HG03139 (cell line): ENCODE results near the gene ISLR.

Experiments
- ATAC-seq: cut with Tn5 transposase; IDR thresholded peaks from one replicate; pipeline ENCODE4 v1.9.1; 2021; ENCODE audit not compliant: unreplicated experiment

ISLR gene, protein sequence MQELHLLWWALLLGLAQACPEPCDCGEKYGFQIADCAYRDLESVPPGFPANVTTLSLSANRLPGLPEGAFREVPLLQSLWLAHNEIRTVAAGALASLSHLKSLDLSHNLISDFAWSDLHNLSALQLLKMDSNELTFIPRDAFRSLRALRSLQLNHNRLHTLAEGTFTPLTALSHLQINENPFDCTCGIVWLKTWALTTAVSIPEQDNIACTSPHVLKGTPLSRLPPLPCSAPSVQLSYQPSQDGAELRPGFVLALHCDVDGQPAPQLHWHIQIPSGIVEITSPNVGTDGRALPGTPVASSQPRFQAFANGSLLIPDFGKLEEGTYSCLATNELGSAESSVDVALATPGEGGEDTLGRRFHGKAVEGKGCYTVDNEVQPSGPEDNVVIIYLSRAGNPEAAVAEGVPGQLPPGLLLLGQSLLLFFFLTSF

DNA sequence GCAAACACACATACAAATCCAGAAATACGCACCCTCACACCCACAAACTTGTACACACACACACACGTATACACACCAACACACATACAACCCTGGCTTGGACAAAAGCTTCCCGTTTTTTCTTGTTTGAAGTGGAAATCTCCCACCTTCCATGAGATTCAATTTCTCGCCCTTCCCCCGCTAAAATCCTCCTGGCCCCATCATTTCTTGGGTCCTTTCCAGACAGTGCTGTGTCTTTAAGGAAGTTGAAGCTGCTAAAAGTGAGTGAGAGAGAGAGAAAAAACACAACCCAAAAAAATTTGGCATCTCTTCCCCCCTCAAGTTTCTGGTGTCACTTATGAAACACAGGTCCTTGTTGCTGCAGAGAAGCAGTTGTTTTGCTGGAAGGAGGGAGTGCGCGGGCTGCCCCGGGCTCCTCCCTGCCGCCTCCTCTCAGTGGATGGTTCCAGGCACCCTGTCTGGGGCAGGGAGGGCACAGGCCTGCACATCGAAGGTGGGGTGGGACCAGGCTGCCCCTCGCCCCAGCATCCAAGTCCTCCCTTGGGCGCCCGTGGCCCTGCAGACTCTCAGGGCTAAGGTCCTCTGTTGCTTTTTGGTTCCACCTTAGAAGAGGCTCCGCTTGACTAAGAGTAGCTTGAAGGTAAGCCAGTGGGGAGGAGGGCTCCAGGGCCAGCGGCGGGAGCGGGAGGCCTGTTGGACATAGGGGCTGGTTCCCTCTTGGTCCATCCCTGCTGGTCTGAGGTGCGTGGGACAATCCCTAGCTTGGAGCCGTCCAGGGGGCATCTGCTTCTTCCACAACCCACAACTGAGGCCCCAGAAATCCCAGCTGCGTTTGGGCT is at the start of gene ISLR:
TSS of gene ISLR (plus strand) at position 331 of the 839 bp plus-strand sequence. CDS start 1,149 bp downstream, outside the sequence.
- ATAC-seq: no peak

DNA sequence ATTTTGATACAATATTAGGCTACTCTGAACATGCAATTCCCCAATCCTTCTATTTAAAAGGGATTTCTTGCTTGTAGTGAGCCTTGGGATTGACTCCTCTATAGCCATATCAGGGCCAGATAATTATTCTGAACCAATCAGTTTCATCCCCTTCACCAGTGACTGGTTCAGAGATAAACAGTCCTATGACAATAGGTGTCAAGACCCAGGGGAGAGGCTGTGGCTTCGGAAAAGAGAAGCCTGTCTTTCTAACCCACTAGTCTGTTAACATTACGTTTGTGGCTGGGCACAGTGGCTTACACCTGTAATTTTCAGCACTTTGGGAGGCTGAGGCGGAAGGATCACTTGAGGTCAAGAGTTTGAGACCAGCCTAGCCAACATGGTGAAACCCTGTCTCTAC is 49.3 kb upstream of the ISLR start:
- no peak for ATAC-seq

DNA sequence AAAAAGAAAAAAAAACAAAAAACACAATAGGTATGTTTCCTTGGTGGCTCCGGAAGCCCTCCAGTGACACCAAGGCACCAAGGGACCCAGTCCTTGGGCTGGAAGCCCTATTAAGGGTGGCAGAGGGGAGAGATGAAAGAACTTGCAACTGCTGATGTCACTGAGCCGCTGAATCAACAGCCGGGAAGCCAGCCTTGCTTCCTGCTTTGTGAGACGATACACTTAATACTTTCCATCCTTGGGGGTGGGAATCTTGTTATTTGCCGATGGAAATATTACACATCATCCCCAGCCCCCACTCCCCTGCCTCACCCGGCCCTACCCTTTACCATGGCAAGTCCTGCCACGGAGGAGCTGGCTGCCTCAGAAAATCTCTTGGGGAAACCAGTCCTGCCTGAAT is 48.8 kb upstream of the ISLR start:
- no peak for ATAC-seq

DNA sequence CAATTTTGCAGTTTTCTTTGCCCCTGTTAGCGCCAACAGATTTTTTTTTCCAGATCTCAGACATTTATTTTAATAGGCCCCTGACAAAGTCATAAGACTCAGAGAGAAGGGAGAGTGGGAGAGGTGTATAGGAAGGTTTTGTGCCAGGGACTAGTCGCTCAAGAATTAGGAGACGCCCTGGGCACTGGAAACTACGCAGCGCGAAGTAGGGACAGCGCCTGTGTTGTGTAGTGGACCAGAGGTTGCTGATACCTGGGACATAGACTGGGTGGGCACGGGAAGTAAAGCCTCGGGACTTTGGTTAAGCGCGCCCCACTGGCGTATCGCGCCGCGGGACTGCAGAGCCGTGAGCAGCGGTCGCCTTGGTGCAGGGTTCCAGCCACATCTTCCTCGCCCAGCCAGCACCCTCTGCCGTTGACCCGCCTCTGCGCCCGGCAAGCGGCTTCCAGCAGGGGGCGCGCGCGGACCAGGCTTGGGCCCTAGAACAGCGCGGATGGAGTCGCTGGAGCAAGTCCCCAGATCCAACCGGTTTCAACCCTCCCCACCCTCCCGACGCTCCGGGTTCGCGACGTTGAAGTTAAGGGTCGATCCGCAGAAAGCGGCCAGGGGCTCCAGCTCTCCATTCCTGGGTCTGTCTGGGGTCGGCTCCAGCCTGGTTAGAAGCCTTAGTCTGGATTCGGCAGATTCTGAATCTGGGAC is 46.1 kb upstream of the ISLR start:
- ATAC-seq: no peak

DNA sequence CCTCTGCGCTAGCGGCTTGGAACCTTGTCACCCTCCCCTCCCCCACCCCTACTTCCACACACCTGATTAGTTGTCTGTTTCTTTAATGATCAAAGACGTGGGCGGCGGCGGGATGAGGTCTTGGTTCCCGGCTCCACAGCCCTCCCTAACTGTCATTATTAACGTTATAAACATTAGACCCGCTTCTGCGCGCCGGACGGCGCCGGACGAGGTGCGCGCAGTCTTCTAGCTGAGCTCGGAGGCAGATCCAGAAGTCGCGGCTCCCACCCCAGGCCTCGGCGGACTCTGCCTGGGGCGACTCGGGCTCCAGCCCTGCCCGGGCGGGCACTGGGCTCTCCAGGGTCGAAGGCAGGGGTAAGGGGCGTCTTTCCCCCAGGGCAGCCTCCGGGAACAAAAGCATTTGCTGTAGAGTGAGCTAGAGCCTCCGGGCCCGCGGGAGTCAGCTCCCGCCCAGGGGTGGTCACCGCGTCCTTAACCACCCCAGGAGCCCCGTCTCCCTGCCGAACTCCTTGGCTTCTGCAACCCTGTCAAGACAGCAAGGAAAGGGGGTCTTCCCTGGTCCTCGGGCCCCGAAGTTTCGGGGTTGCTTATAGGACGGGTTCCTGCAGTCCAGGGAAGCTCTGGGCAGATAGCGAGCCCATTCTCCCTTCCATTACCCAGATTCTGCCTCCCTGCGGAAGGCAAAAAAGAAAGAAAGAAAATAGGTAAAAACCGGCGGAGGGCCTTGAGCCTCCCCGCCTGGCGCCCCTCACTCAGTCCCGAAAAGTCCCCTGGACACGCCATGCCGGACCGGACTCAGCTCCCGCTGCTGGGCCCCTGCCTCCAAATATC is 45.3 kb upstream of the ISLR start:
- no peak for ATAC-seq

DNA sequence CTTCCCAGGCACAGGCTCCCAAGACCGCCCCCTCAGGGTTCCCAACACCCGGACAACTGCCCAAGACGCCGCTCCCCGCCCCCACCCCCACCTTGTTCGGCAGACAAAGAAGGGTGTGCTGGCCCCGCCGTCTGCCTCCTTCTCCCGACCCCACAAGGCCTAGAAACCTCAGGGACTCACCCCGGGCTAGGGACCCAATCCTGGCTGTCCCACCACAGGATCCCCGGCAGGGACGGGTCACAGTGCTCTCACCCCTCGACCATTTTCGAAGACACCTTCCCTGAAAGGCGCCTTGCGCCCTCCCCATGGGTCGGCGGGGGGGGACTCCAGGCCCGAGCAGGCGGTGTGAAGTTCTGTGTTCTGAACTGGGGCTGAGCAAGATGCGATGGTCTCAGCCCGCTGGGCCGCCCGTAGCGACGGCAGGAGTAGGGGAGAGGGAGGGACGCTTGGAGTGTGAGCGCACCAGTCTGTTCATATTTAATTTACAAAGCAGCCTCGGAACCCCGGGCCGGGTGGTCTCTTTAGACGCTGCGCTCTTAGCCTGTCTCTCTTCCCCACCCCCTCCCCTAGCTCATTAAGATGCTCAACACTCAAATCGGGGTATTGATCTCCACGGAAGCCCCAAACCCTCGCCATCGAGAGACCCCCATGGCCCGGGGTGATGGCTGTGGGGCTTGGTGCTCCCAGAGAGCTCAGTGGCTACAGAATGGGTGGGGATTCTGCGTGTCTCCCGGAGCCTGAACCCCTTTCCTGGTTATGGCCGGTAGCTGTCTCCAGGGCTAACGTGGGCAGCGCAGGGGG is 44.5 kb upstream of the ISLR start:
- ATAC-seq: no peak

DNA sequence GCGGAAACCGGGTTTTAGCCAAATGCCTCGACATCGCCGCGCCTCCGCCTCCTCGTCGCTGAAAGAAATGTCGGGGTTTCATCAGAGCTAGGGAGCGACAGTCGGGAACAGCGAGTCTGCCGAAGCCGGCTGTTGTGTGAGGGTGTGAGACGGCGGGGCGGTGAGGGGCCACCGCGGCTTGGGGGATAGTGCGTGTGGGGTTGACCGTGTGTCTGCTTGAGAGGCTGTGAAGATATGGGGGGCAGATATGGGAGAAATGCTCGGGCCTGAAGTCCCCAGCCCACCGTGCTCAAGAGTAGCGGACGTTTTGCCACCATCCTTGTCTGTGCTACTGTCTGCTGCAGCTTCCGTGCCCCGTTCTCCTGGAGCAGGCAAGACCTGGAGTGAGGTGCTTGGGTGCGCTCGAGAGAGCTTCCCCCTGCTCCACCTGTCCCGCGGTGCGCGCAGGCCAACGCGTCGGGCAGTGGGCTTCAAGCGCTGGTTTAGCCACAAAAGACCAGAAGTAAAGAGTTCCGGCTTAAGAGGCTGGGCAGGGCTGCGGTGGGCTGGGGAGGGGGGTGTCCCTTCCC is 43.8 kb upstream of the ISLR start:
- no peak for ATAC-seq

DNA sequence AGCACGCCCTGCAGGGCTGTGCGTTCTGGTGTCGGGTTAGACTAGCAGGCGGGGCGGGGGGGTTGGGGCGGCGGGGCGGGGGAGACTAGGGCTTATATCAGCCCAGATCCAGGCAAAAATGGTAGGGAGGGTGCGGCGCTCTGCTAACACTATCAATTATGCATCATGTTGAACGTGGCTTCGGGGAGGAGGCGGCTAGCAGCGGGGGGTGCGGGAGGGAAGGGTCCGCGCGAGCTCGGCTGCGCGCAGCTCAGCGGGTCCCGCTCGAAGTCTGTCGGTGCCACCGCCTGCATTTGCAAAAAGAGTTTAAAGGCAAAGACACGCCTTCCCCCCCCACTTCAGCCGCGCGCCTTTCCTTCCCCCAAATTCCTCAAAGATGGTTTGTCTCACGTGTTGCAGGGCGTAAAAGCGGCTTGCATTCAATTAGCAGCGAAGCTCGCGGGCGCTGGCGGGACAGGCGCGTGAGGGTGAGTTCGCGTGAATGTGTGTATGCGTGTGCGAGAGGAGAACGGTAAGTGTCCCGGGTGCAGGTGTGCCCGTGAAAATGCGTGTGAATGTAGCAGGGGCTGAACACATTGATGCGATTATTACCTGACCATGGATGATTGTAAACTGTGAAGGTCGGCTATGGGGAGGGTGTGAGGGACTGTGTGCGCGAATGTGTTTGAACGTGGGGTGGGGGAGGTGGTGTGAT is 43.2 kb upstream of the ISLR start, which contains the start of gene ISLR2:
TSS of gene ISLR2 (plus strand) at position 432 of the 694 bp plus-strand sequence. CDS start 2,169 bp downstream, outside the sequence.
- no peak for ATAC-seq

DNA sequence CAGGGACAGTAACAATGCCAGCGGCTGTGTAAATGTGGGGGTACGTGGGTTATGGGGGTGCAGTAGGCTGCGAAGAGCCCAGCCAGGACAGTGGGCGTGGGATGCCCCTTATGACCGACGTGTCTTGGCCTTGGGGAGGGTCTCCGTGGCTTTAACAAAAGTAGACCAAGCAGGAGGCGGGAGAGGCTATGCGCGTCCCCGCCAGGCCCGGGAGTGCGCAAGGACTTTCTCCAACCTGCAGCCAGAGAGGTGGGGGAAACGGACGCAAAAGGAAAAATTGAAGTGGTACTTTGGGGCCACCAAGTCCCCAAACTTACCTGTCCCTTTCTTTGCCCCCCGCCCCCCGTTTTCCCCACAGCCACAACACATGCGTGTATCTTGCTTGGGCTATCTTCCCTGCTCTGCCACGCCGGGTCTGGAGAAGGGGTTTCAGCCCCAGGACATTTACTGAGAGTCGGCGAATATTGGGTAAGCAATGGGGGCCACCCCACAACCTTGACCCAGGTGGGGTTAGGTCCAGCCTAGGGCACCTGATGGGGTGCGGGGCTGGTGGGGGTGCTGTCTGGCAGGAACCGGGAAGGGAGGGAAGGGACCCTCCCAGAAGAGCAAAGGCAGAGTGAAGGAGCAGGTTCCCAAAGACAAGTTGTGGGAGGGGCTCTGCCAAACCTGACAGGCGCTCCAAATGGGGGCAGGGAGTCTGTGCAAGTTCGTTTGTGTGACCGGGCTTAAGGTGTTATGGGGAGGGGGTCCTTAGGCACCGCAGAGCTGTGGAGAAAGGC is 42.5 kb upstream of the ISLR start:
- ATAC-seq: no peak

DNA sequence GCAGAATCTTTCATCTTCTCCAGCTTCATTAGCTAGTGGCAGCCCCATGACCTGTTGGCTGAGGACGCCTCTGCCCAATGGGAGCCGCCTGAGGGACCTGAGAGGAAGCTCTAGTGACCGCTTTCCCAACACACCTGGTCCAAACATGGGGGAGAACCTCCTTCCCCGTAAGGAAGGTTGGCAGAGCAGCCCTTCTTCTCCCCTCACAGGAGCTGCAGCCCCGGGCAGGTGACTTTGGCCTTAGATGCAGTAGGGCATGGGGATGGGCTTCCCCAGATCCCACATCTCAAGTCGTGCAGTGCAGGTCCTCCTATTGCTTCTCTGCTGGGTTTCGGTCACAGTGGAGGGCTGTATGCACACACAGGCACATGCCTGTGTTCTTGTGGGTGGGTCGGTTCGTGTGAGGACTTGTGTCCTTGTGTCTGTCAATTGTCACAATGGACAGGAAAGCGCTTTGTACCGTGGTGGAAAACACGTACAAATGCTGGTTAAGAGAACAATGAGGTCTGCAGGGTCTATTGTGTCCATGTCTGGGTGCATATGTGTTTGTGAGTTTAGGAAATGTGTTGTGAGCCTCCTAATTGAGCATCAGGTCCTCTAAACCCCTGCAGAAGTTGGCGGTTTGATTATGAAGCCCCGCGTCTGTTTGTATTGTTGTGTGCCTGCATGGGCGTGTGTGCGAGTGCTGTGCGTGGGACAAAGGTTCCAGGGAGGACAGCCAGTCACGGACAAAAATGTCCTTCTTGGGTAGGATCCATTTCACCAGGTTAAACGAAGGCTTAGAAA is 41.7 kb upstream of the ISLR start:
- ATAC-seq: no peak

DNA sequence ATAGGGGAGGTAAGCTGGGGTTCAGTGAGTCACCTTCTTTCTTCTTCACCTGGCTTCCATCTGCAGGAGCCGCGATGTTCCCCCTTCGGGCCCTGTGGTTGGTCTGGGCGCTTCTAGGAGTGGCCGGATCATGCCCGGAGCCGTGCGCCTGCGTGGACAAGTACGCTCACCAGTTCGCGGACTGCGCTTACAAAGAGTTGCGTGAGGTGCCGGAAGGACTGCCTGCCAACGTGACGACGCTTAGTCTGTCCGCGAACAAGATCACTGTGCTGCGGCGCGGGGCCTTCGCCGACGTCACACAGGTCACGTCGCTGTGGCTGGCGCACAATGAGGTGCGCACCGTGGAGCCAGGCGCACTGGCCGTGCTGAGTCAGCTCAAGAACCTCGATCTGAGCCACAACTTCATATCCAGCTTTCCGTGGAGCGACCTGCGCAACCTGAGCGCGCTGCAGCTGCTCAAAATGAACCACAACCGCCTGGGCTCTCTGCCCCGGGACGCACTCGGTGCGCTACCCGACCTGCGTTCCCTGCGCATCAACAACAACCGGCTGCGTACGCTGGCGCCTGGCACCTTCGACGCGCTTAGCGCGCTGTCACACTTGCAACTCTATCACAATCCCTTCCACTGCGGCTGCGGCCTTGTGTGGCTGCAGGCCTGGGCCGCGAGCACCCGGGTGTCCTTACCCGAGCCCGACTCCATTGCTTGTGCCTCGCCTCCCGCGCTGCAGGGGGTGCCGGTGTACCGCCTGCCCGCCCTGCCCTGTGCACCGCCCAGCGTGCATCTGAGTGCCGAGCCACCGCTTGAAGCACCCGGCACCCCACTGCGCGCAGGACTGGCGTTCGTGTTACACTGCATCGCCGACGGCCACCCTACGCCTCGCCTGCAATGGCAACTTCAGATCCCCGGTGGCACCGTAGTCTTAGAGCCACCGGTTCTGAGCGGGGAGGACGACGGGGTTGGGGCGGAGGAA is 40.5 kb upstream of the ISLR start:
- ATAC-seq: no peak

DNA sequence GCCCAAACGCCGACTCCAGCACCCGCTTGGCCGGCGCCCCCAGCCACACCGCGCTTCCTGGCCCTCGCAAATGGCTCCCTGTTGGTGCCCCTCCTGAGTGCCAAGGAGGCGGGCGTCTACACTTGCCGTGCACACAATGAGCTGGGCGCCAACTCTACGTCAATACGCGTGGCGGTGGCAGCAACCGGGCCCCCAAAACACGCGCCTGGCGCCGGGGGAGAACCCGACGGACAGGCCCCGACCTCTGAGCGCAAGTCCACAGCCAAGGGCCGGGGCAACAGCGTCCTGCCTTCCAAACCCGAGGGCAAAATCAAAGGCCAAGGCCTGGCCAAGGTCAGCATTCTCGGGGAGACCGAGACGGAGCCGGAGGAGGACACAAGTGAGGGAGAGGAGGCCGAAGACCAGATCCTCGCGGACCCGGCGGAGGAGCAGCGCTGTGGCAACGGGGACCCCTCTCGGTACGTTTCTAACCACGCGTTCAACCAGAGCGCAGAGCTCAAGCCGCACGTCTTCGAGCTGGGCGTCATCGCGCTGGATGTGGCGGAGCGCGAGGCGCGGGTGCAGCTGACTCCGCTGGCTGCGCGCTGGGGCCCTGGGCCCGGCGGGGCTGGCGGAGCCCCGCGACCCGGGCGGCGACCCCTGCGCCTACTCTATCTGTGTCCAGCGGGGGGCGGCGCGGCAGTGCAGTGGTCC is 39.7 kb upstream of the ISLR start:
- ATAC-seq: no peak

DNA sequence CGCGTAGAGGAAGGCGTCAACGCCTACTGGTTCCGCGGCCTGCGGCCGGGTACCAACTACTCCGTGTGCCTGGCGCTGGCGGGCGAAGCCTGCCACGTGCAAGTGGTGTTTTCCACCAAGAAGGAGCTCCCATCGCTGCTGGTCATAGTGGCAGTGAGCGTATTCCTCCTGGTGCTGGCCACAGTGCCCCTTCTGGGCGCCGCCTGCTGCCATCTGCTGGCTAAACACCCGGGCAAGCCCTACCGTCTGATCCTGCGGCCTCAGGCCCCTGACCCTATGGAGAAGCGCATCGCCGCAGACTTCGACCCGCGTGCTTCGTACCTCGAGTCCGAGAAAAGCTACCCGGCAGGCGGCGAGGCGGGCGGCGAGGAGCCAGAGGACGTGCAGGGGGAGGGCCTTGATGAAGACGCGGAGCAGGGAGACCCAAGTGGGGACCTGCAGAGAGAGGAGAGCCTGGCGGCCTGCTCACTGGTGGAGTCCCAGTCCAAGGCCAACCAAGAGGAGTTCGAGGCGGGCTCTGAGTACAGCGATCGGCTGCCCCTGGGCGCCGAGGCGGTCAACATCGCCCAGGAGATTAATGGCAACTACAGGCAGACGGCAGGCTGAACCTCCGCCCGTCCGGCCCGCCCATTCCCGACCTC is 39.0 kb upstream of the ISLR start:
- no peak for ATAC-seq

DNA sequence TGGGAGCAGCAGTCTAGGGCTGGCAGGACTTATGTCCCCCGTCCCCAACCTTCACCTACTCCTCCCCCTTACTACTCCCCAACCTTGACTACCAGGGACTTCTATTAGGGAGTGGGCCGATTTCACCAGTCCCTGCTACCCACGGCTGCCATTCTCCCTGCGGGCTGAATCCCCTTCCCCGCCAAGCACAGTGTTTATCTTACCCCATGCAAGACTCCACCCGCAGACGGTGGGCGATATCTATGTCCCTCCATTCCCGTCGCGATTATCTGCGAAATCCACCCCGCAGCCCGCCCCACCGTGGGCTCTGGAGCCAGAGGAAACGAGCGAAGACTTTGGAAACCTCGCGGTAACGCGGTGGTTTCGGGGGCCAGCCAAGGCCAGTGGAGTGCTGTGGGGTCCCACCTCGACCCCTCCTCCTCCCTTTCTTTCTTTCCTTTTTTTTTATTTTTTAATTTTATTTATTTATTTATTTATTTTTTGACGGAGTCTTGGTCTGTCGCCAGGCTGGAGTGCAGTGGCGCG is 38.4 kb upstream of the ISLR start:
- ATAC-seq: no peak

DNA sequence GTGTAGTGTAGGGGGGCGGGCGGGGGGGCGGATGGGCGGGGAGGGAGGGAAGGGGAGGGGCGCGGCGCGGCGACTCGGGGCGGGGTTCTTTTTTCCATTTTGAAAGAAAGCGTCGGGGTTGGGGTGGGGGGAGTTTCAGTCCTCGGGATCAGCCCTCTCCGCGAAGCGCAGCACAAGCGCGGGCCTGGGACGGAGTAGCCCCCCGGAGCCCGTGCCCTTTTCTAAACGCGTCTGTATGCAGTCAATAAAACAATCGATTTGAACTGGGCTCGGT is 37.0 kb upstream of the ISLR start:
- ATAC-seq: no peak
